Measurements from ENCODE around the gene APH1B.
A peak's percentile ranks its signal among the peaks of the same experiment; 100 is the strongest.

APH1B gene

GRCh38 chr15:63334821-63335220 lies 57.4 kb downstream of the APH1B start:
- Histone ChIP-seq H3K36me3 (ENCODE audit: low read depth) (peaks cover 23% of the 10 kb centered on the region), H3K27me3 (ENCODE audit: insufficient read depth, poor library complexity, severe bottlenecking) (no peaks in the 10 kb centered on the region), H3K27ac (ENCODE audit: poor library complexity, severe bottlenecking) (no peak overlapping the region), H3K4me3 (ENCODE audit: severe bottlenecking) (no peak overlapping the region), H3K9me3 (ENCODE audit: severe bottlenecking) (no peaks in the 10 kb centered on the region), H3K4me1 (ENCODE audit: insufficient read depth, poor library complexity, severe bottlenecking) (peaks cover 36% of the 10 kb centered on the region)
- TF ChIP-seq CTCF (IDR thresholded peaks at IDR 0.05; ENCODE audit: poor library complexity, severe bottlenecking): no peak
- ATAC-seq (ENCODE audit: low read depth): no peak
- no peak for DNase-seq (ENCODE audit: low spot score)

- no peak for TF ChIP-seq CTCF (IDR thresholded peaks at IDR 0.05; ENCODE audit: poor library complexity, severe bottlenecking)
- Histone ChIP-seq H3K4me3 (ENCODE audit: severe bottlenecking) (no peak overlapping the region), H3K36me3 (ENCODE audit: low read depth) (peaks cover 26% of the 10 kb centered on the region), H3K9me3 (ENCODE audit: severe bottlenecking) (no peaks in the 10 kb centered on the region), H3K4me1 (ENCODE audit: insufficient read depth, poor library complexity, severe bottlenecking) (peaks cover 38% of the 10 kb centered on the region), H3K27ac (ENCODE audit: poor library complexity, severe bottlenecking) (no peak overlapping the region), H3K27me3 (ENCODE audit: insufficient read depth, poor library complexity, severe bottlenecking) (no peaks in the 10 kb centered on the region)
- no peak for DNase-seq (ENCODE audit: low spot score)
- no peak for ATAC-seq (ENCODE audit: low read depth)
These were observed 58.3 kb downstream of the APH1B start for GRCh38 chr15:63335543-63336240.

- H3K36me3 ChIP-seq (ENCODE audit: low read depth): peaks cover 26% of the 10 kb centered on the region
- H3K27me3 ChIP-seq (ENCODE audit: insufficient read depth, poor library complexity, severe bottlenecking): no peaks in the 10 kb centered on the region
- ATAC-seq (ENCODE audit: low read depth): no peak
- no peak for DNase-seq (ENCODE audit: low spot score)
- H3K4me3 ChIP-seq (ENCODE audit: severe bottlenecking): no peak overlapping the region
- H3K4me1 ChIP-seq (ENCODE audit: insufficient read depth, poor library complexity, severe bottlenecking): peaks cover 28% of the 10 kb centered on the region
- no peak overlapping the region for H3K27ac ChIP-seq (ENCODE audit: poor library complexity, severe bottlenecking)
- TF ChIP-seq CTCF (IDR thresholded peaks at IDR 0.05; ENCODE audit: poor library complexity, severe bottlenecking): no peak
- no peaks in the 10 kb centered on the region for H3K9me3 ChIP-seq (ENCODE audit: severe bottlenecking)
These were observed 59.6 kb downstream of the APH1B start for GRCh38 chr15:63337046-63337445.

- no peaks in the 10 kb centered on the region for H3K9me3 ChIP-seq (ENCODE audit: severe bottlenecking)
- TF ChIP-seq CTCF (IDR thresholded peaks at IDR 0.05; ENCODE audit: poor library complexity, severe bottlenecking): no peak
- H3K27ac ChIP-seq (ENCODE audit: poor library complexity, severe bottlenecking): peak overlapping the region; percentile 1
- peaks cover 25% of the 10 kb centered on the region for H3K4me1 ChIP-seq (ENCODE audit: insufficient read depth, poor library complexity, severe bottlenecking)
- no peak for DNase-seq (ENCODE audit: low spot score)
- no peaks in the 10 kb centered on the region for H3K27me3 ChIP-seq (ENCODE audit: insufficient read depth, poor library complexity, severe bottlenecking)
- H3K4me3 ChIP-seq (ENCODE audit: severe bottlenecking): no peak overlapping the region
- peaks cover 26% of the 10 kb centered on the region for H3K36me3 ChIP-seq (ENCODE audit: low read depth)
- ATAC-seq (ENCODE audit: low read depth): peak; percentile 80
These were observed 60.8 kb downstream of the APH1B start for GRCh38 chr15:63338170-63338569.

GRCh38 chr15:63339006-63339766 lies 61.8 kb downstream of the APH1B start:
- Histone ChIP-seq H3K4me1 (ENCODE audit: insufficient read depth, poor library complexity, severe bottlenecking) (peaks cover 25% of the 10 kb centered on the region), H3K4me3 (ENCODE audit: severe bottlenecking) (no peak overlapping the region), H3K36me3 (ENCODE audit: low read depth) (peaks cover 26% of the 10 kb centered on the region), H3K27me3 (ENCODE audit: insufficient read depth, poor library complexity, severe bottlenecking) (no peaks in the 10 kb centered on the region), H3K9me3 (ENCODE audit: severe bottlenecking) (no peaks in the 10 kb centered on the region), H3K27ac (ENCODE audit: poor library complexity, severe bottlenecking) (no peak overlapping the region)
- ATAC-seq (ENCODE audit: low read depth): peak; percentile 66
- TF ChIP-seq CTCF (IDR thresholded peaks at IDR 0.05; ENCODE audit: poor library complexity, severe bottlenecking): no peak
- no peak for DNase-seq (ENCODE audit: low spot score)
